Uterus (tissue), 2 donors: Measurements from ENCODE around the gene YIF1A.

Experiments used
- CTCF ChIP-seq, 4 experiments: fragments of 200-600 bp in 2 of 4; fragments of 450-650 bp in 2 of 4; sonication (generic) in 2 of 4; IDR thresholded peaks; one replicate each; pipeline ENCODE4 v1.5.1; 2016 to 2019; ENCODE audit warnings: antibody characterized with exemption in 4 of 4, mild to moderate bottlenecking in 2 of 4, moderate library complexity in 1 of 4
- POLR2A ChIP-seq, 2 donors: fragments of 450-650 bp; IDR thresholded peaks; one replicate each; pipeline ENCODE4 v1.6.1; 2016; ENCODE audit warnings: antibody characterized with exemption in 2 of 2, mild to moderate bottlenecking in 1 of 2, moderate library complexity in 1 of 2

GRCh38 chr11:66293777-66294625 lies 5.1 kb upstream of the YIF1A start:
- TF ChIP-seq CTCF (IDR thresholded peaks at IDR 0.05): no peak
- TF ChIP-seq POLR2A (IDR thresholded peaks at IDR 0.05): no peak
